ENCODE data around the gene LRRC59. TPM values are rescaled to one million over a fixed set of nuclear protein-coding genes. Genes with fewer than 3 reads are reported as not detected.

Gene LRRC59
- total and polyA plus RNA-seq, 2 of the 13 experiments (the other 11 are each of a cell fraction or from before 2014, with no cell fraction given) = 87.3 to 222 TPM

DNA sequence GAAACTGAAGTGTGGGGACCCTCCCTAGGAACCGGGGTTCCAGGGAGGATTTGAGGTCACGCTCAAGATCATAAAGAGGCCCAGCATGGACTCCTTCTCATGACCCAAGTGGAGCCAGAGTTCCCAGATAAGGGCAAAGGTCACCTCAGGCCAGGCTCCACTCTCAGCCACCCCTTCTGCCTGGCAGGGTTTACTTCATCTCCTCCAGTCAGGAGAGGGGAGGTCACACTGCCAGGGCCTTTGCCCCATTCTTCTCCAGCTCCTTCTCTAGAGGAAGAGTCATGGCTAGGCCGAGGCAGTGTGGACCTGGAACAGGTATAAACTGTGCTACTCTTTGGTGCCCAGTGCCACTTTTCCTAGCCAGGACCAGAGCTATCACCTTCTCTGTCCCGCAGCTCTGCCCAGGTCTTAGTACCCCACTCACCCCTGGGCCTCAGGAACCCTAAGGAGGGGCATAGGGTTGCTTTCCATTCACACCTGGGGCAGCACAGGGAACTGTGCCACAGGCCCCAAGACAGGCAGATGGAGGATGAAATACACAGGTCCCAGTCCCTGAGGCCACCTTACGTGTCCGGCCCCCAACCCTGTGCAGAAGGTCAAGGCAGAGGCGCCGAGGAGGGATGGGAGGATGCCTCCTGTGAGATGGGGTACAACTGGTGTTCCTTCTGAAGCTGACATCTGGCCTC is 27.8 kb upstream of the LRRC59 start (continued):
- TF ChIP-seq, protein P1, sequence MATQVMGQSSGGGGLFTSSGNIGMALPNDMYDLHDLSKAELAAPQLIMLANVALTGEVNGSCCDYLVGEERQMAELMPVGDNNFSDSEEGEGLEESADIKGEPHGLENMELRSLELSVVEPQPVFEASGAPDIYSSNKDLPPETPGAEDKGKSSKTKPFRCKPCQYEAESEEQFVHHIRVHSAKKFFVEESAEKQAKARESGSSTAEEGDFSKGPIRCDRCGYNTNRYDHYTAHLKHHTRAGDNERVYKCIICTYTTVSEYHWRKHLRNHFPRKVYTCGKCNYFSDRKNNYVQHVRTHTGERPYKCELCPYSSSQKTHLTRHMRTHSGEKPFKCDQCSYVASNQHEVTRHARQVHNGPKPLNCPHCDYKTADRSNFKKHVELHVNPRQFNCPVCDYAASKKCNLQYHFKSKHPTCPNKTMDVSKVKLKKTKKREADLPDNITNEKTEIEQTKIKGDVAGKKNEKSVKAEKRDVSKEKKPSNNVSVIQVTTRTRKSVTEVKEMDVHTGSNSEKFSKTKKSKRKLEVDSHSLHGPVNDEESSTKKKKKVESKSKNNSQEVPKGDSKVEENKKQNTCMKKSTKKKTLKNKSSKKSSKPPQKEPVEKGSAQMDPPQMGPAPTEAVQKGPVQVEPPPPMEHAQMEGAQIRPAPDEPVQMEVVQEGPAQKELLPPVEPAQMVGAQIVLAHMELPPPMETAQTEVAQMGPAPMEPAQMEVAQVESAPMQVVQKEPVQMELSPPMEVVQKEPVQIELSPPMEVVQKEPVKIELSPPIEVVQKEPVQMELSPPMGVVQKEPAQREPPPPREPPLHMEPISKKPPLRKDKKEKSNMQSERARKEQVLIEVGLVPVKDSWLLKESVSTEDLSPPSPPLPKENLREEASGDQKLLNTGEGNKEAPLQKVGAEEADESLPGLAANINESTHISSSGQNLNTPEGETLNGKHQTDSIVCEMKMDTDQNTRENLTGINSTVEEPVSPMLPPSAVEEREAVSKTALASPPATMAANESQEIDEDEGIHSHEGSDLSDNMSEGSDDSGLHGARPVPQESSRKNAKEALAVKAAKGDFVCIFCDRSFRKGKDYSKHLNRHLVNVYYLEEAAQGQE (IDR thresholded peaks at IDR 0.05; ENCODE audit: borderline replicate concordance in 1 of 2, low read depth in 1 of 2, low read length in 2 of 2) = no peak
- TF ChIP-seq IKZF1 (IDR thresholded peaks at IDR 0.05) (no peak), AHR (CRISPR knock-in tag; IDR thresholded peaks at IDR 0.05) (no peak), KDM4B (CRISPR knock-in tag; IDR thresholded peaks at IDR 0.05) (no peak), ZNF530 (CRISPR knock-in tag; IDR thresholded peaks at IDR 0.05; ENCODE audit: low read depth) (no peak), ZNF766 (CRISPR knock-in tag; IDR thresholded peaks at IDR 0.05; ENCODE audit: borderline replicate concordance) (no peak), SMAD3 (CRISPR knock-in tag; IDR thresholded peaks at IDR 0.05) (no peak; the same call in 1 of the 2 replicates), DPF2 (CRISPR knock-in tag; IDR thresholded peaks at IDR 0.05; ENCODE audit: borderline replicate concordance, low read depth) (no peak), ZNF430 (CRISPR knock-in tag; IDR thresholded peaks at IDR 0.05) (no peak), CHD4 (IDR thresholded peaks at IDR 0.05; ENCODE audit: borderline replicate concordance, low read length) (no peak), NR1H2 (CRISPR knock-in tag; IDR thresholded peaks at IDR 0.05; ENCODE audit: borderline replicate concordance, low read depth) (no peak), ZNF775 (CRISPR knock-in tag; IDR thresholded peaks at IDR 0.05; ENCODE audit: borderline replicate concordance) (no peak), STAT5B (CRISPR knock-in tag; IDR thresholded peaks at IDR 0.05) (no peak)
- TF ChIP-seq, protein P2, sequence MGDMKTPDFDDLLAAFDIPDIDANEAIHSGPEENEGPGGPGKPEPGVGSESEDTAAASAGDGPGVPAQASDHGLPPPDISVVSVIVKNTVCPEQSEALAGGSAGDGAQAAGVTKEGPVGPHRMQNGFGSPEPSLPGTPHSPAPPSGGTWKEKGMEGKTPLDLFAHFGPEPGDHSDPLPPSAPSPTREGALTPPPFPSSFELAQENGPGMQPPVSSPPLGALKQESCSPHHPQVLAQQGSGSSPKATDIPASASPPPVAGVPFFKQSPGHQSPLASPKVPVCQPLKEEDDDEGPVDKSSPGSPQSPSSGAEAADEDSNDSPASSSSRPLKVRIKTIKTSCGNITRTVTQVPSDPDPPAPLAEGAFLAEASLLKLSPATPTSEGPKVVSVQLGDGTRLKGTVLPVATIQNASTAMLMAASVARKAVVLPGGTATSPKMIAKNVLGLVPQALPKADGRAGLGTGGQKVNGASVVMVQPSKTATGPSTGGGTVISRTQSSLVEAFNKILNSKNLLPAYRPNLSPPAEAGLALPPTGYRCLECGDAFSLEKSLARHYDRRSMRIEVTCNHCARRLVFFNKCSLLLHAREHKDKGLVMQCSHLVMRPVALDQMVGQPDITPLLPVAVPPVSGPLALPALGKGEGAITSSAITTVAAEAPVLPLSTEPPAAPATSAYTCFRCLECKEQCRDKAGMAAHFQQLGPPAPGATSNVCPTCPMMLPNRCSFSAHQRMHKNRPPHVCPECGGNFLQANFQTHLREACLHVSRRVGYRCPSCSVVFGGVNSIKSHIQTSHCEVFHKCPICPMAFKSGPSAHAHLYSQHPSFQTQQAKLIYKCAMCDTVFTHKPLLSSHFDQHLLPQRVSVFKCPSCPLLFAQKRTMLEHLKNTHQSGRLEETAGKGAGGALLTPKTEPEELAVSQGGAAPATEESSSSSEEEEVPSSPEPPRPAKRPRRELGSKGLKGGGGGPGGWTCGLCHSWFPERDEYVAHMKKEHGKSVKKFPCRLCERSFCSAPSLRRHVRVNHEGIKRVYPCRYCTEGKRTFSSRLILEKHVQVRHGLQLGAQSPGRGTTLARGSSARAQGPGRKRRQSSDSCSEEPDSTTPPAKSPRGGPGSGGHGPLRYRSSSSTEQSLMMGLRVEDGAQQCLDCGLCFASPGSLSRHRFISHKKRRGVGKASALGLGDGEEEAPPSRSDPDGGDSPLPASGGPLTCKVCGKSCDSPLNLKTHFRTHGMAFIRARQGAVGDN (CRISPR knock-in tag; IDR thresholded peaks at IDR 0.05) = no peak
- TF ChIP-seq, protein P3, sequence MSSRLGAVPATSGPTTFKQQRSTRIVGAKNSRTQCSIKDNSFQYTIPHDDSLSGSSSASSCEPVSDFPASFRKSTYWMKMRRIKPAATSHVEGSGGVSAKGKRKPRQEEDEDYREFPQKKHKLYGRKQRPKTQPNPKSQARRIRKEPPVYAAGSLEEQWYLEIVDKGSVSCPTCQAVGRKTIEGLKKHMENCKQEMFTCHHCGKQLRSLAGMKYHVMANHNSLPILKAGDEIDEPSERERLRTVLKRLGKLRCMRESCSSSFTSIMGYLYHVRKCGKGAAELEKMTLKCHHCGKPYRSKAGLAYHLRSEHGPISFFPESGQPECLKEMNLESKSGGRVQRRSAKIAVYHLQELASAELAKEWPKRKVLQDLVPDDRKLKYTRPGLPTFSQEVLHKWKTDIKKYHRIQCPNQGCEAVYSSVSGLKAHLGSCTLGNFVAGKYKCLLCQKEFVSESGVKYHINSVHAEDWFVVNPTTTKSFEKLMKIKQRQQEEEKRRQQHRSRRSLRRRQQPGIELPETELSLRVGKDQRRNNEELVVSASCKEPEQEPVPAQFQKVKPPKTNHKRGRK (CRISPR knock-in tag; IDR thresholded peaks at IDR 0.05) = 0 out of 2 replicates have a peak, but pooled peaks have one; percentile 25
- TF ChIP-seq, protein P4, sequence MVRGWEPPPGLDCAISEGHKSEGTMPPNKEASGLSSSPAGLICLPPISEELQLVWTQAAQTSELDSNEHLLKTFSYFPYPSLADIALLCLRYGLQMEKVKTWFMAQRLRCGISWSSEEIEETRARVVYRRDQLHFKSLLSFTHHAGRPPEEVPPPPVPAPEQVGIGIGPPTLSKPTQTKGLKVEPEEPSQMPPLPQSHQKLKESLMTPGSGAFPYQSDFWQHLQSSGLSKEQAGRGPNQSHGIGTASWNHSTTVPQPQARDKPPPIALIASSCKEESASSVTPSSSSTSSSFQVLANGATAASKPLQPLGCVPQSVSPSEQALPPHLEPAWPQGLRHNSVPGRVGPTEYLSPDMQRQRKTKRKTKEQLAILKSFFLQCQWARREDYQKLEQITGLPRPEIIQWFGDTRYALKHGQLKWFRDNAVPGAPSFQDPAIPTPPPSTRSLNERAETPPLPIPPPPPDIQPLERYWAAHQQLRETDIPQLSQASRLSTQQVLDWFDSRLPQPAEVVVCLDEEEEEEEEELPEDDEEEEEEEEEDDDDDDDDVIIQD (CRISPR knock-in tag; IDR thresholded peaks at IDR 0.05; ENCODE audit: low read depth) = no peak
- TF ChIP-seq, protein P5, sequence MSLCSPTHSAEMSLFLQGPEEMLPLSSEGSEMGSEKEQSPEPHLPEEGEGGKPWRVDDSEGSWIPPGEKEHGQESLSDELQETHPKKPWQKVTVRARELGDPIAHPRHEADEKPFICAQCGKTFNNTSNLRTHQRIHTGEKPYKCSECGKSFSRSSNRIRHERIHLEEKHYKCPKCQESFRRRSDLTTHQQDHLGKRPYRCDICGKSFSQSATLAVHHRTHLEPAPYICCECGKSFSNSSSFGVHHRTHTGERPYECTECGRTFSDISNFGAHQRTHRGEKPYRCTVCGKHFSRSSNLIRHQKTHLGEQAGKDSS (CRISPR knock-in tag; IDR thresholded peaks at IDR 0.05; ENCODE audit: borderline replicate concordance, low read depth) = no peak

All from HepG2 (cell line).